ENCODE data around the gene ELANE.

The ELANE gene

DNA sequence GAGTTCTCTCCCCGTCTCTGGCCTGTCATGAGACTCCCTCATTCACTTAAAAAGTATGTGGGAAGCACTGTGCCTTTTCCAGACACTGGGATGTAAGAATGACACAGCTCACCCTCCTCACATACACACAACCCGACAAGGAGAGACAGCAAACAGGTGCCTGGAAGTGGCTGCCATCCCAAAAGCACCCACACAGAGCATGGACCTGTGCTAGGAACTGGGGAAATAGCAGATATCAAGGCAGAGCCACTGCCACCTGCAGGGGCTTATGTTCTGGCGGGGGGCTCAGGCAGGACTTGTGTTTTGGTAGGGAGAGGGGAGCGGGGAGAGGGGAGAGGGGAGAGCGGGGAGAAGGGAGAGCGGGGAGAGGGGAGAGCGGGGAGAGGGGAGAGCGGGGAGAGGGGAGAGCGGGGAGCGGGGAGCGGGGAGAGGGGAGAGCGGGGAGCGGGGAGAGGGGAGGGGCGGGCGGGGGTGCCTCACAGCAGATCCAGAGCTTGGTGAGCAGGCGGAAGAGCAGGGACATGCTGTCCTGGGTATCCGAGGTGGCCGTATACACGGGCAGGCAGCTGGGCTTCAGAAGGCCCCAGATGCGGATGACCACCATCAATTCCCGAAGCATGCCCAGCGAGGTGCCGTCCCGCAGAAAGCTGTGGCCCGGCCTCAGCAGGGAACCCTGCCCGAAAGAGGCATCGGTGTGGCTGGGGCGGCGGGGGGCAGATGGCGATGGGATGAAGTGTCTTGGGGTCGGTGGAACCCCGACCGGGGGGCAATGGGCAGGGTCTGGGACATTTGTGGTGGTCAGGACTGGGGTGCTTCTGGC, 19.6 kb downstream of the ELANE start:
- TF ChIP-seq ARNTL (CRISPR knock-in tag; IDR thresholded peaks at IDR 0.05; ENCODE audit: borderline replicate concordance, low read depth) (no peak), ZFP30 (CRISPR knock-in tag; IDR thresholded peaks at IDR 0.05) (no peak), POU6F1 (CRISPR knock-in tag; IDR thresholded peaks at IDR 0.05; ENCODE audit: borderline replicate concordance, low read depth) (no peak), GLIS3 (CRISPR knock-in tag; IDR thresholded peaks at IDR 0.05) (no peak), SNAI2 (CRISPR knock-in tag; IDR thresholded peaks at IDR 0.05) (no peak), ISL1 (CRISPR knock-in tag; IDR thresholded peaks at IDR 0.05) (no peak), ZFP3 (CRISPR knock-in tag; IDR thresholded peaks at IDR 0.05) (no peak), CSDC2 (CRISPR knock-in tag; IDR thresholded peaks at IDR 0.05) (no peak), BACH2 (CRISPR knock-in tag; IDR thresholded peaks at IDR 0.05; ENCODE audit: borderline replicate concordance) (no peak), PPARA (CRISPR knock-in tag; IDR thresholded peaks at IDR 0.05; ENCODE audit: borderline replicate concordance) (no peak), ZNF70 (CRISPR knock-in tag; IDR thresholded peaks at IDR 0.05) (no peak), ESRRG (CRISPR knock-in tag; IDR thresholded peaks at IDR 0.05) (no peak), ZC3H10 (CRISPR knock-in tag; IDR thresholded peaks at IDR 0.05) (no peak), TCF4 (CRISPR knock-in tag; IDR thresholded peaks at IDR 0.05; ENCODE audit: borderline replicate concordance) (no peak)
- TF ChIP-seq, protein P1, sequence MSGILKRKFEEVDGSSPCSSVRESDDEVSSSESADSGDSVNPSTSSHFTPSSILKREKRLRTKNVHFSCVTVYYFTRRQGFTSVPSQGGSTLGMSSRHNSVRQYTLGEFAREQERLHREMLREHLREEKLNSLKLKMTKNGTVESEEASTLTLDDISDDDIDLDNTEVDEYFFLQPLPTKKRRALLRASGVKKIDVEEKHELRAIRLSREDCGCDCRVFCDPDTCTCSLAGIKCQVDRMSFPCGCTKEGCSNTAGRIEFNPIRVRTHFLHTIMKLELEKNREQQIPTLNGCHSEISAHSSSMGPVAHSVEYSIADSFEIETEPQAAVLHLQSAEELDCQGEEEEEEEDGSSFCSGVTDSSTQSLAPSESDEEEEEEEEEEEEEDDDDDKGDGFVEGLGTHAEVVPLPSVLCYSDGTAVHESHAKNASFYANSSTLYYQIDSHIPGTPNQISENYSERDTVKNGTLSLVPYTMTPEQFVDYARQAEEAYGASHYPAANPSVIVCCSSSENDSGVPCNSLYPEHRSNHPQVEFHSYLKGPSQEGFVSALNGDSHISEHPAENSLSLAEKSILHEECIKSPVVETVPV (CRISPR knock-in tag; IDR thresholded peaks at IDR 0.05): no peak
- TF ChIP-seq, protein P2, sequence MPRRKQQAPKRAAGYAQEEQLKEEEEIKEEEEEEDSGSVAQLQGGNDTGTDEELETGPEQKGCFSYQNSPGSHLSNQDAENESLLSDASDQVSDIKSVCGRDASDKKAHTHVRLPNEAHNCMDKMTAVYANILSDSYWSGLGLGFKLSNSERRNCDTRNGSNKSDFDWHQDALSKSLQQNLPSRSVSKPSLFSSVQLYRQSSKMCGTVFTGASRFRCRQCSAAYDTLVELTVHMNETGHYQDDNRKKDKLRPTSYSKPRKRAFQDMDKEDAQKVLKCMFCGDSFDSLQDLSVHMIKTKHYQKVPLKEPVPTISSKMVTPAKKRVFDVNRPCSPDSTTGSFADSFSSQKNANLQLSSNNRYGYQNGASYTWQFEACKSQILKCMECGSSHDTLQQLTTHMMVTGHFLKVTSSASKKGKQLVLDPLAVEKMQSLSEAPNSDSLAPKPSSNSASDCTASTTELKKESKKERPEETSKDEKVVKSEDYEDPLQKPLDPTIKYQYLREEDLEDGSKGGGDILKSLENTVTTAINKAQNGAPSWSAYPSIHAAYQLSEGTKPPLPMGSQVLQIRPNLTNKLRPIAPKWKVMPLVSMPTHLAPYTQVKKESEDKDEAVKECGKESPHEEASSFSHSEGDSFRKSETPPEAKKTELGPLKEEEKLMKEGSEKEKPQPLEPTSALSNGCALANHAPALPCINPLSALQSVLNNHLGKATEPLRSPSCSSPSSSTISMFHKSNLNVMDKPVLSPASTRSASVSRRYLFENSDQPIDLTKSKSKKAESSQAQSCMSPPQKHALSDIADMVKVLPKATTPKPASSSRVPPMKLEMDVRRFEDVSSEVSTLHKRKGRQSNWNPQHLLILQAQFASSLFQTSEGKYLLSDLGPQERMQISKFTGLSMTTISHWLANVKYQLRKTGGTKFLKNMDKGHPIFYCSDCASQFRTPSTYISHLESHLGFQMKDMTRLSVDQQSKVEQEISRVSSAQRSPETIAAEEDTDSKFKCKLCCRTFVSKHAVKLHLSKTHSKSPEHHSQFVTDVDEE (CRISPR knock-in tag; IDR thresholded peaks at IDR 0.05): no peak
- TF ChIP-seq, protein P3, sequence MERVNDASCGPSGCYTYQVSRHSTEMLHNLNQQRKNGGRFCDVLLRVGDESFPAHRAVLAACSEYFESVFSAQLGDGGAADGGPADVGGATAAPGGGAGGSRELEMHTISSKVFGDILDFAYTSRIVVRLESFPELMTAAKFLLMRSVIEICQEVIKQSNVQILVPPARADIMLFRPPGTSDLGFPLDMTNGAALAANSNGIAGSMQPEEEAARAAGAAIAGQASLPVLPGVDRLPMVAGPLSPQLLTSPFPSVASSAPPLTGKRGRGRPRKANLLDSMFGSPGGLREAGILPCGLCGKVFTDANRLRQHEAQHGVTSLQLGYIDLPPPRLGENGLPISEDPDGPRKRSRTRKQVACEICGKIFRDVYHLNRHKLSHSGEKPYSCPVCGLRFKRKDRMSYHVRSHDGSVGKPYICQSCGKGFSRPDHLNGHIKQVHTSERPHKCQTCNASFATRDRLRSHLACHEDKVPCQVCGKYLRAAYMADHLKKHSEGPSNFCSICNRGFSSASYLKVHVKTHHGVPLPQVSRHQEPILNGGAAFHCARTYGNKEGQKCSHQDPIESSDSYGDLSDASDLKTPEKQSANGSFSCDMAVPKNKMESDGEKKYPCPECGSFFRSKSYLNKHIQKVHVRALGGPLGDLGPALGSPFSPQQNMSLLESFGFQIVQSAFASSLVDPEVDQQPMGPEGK (CRISPR knock-in tag; IDR thresholded peaks at IDR 0.05; ENCODE audit: borderline replicate concordance): no peak
- ATAC-seq: no peak

DNA sequence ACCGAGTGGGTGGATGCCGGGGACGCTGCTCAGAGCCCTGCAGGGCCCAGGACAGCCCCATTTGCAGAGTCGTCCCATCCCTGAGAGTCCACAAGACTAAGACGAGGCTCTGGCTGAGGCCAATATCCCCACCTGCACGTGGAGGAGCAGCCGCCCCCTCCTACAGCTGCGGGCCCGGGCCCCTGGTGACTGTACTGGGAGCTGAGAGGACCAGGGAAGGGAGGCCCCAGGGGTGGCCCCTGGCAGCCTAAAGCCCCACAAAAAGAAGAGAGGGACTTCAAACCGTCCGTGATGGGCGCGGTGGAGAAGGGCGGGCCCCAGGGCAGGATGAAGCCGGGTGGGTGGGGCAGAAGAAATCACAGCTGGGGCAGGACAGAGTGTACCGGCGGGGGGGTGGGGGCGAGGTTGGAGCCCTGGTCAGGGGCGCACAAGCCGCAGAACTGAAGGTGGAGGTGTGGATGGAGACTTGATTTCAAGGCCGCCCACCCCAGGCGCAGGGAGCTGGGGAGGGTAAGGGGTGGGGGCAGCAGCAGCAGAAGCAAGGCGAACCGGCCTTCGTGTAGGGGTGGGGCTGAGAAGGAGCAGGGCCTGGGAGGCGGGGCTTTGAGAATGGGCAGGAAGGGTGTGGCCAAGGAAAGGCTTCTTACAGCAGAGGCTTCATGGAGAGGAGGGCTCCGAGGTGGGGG, 20.3 kb downstream of the ELANE start:
- TF ChIP-seq, protein P2 (CRISPR knock-in tag; IDR thresholded peaks at IDR 0.05): no peak
- TF ChIP-seq, protein P4, sequence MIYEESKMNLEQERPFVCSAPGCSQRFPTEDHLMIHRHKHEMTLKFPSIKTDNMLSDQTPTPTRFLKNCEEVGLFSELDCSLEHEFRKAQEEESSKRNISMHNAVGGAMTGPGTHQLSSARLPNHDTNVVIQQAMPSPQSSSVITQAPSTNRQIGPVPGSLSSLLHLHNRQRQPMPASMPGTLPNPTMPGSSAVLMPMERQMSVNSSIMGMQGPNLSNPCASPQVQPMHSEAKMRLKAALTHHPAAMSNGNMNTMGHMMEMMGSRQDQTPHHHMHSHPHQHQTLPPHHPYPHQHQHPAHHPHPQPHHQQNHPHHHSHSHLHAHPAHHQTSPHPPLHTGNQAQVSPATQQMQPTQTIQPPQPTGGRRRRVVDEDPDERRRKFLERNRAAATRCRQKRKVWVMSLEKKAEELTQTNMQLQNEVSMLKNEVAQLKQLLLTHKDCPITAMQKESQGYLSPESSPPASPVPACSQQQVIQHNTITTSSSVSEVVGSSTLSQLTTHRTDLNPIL (CRISPR knock-in tag; IDR thresholded peaks at IDR 0.05; ENCODE audit: low read depth): no peak
- TF ChIP-seq ZNF8 (CRISPR knock-in tag; IDR thresholded peaks at IDR 0.05): no peak
- no peak for TF ChIP-seq BACH2 (CRISPR knock-in tag; IDR thresholded peaks at IDR 0.05; ENCODE audit: borderline replicate concordance)
- no peak for TF ChIP-seq ESRRG (CRISPR knock-in tag; IDR thresholded peaks at IDR 0.05)
- ATAC-seq: no peak

Data from SK-N-SH treated with all-trans-retinoic acid at 6 μM for 48 hours (cell line).